NT2/D1 (cell line): Measurements from ENCODE around the gene KY.
"Not testable (repeated sequence)": the region's sequence is repeated elsewhere in the genome, so short reads cannot be mapped to it uniquely, and the experiment has no call there.

Experiments used
- DNase-seq: peaks from one replicate; pipeline ENCODE4 v3.0.0-alpha.2; 2011; ENCODE audit warnings: low read depth, low spot score
- H3K27me3 ChIP-seq: 2 replicates; pipeline ENCODE4 v1.6.0; 2011; ENCODE audit warnings: mild to moderate bottlenecking; ENCODE audit not compliant: insufficient read length, insufficient read depth
- H3K36me3 ChIP-seq: 2 replicates; pipeline ENCODE4 v1.6.1; 2011; ENCODE audit warnings: mild to moderate bottlenecking, low read length, mixed read lengths; ENCODE audit not compliant: insufficient read depth, insufficient read length
- H3K4me1 ChIP-seq: 2 replicates; pipeline ENCODE4 v1.5.1; 2011; ENCODE audit not compliant: insufficient read depth, insufficient read length
- H3K4me3 ChIP-seq: 2 replicates; pipeline ENCODE4 v1.5.1; 2011; ENCODE audit warnings: low read depth; ENCODE audit not compliant: insufficient read length
- H3K9ac ChIP-seq: 2 replicates; pipeline ENCODE4 v1.6.0; 2011; ENCODE audit warnings: low read depth; ENCODE audit not compliant: insufficient read length
- H3K9me3 ChIP-seq: 2 replicates; pipeline ENCODE4 v1.5.1; 2011; ENCODE audit warnings: mild to moderate bottlenecking, low read length; ENCODE audit not compliant: insufficient read depth
- SUZ12 ChIP-seq: IDR thresholded peaks from 2 replicates; pipeline ENCODE4 v1.6.1; 2011; ENCODE audit not compliant: insufficient read length, insufficient read depth; ENCODE audit errors: extremely low read depth
- YY1 ChIP-seq: IDR thresholded peaks from 2 replicates; pipeline ENCODE4 v1.6.1; 2011; ENCODE audit not compliant: insufficient read length, insufficient read depth
- ZNF274 ChIP-seq: IDR thresholded peaks from 2 replicates; pipeline ENCODE4 v1.6.1; 2011; ENCODE audit warnings: mild to moderate bottlenecking, low read depth, low read length

Gene KY

GRCh38 chr3:134598763-134599545 lies 51.9 kb downstream of the KY start:
- H3K9ac ChIP-seq = no peak overlapping the region
- DNase-seq = no peak
- peaks cover 12% of the 10 kb centered on the region for H3K27me3 ChIP-seq
- peaks cover 17% of the 10 kb centered on the region for H3K4me1 ChIP-seq
- peaks cover 12% of the 10 kb centered on the region; the same call in 1 of the 2 replicates for H3K9me3 ChIP-seq
- H3K4me3 ChIP-seq = no peak overlapping the region
- TF ChIP-seq YY1 (no peak), SUZ12 (no peak), ZNF274 (no peak)
- H3K36me3 ChIP-seq = no peaks in the 10 kb centered on the region

GRCh38 chr3:134597390-134597970 lies 53.3 kb downstream of the KY start:
- Histone ChIP-seq H3K9me3 (peaks cover 12% of the 10 kb centered on the region; the same call in 1 of the 2 replicates), H3K4me1 (peaks cover 13% of the 10 kb centered on the region), H3K4me3 (no peak overlapping the region), H3K27me3 (peaks cover 12% of the 10 kb centered on the region), H3K9ac (no peak overlapping the region), H3K36me3 (no peaks in the 10 kb centered on the region)
- no peak for TF ChIP-seq ZNF274
- TF ChIP-seq YY1 = no peak
- no peak for TF ChIP-seq SUZ12
- no peak for DNase-seq

GRCh38 chr3:134594986-134595385 lies 55.8 kb downstream of the KY start:
- not testable (repeated sequence) for H3K4me1 ChIP-seq, H3K4me3 ChIP-seq, DNase-seq, H3K36me3 ChIP-seq, H3K27me3 ChIP-seq, H3K9ac ChIP-seq
- H3K9me3 ChIP-seq = peaks cover 12% of the 10 kb centered on the region; the same call in 1 of the 2 replicates

- no peak for TF ChIP-seq SUZ12
- no peak for TF ChIP-seq ZNF274
- no peak for TF ChIP-seq YY1
- Histone ChIP-seq H3K27me3 (no peaks in the 10 kb centered on the region), H3K9me3 (peaks cover 12% of the 10 kb centered on the region; the same call in 1 of the 2 replicates), H3K36me3 (no peaks in the 10 kb centered on the region), H3K4me3 (no peak overlapping the region), H3K9ac (no peak overlapping the region), H3K4me1 (no peaks in the 10 kb centered on the region)
- no peak for DNase-seq
Measured at GRCh38 chr3:134594331-134594741, 56.5 kb downstream of the KY start.

GRCh38 chr3:134592806-134593205 lies 58.0 kb downstream of the KY start:
- Histone ChIP-seq H3K9me3 (peaks cover 12% of the 10 kb centered on the region; the same call in 1 of the 2 replicates), H3K36me3 (no peaks in the 10 kb centered on the region), H3K4me1 (no peaks in the 10 kb centered on the region), H3K9ac (no peak overlapping the region), H3K4me3 (no peak overlapping the region), H3K27me3 (no peaks in the 10 kb centered on the region)
- DNase-seq = no peak
- TF ChIP-seq SUZ12 (no peak), YY1 (no peak), ZNF274 (no peak)

GRCh38 chr3:134590766-134591165 lies 60.1 kb downstream of the KY start:
- Histone ChIP-seq H3K9me3 (peaks cover 8% of the 10 kb centered on the region; the same call in 1 of the 2 replicates), H3K9ac (no peak overlapping the region), H3K27me3 (no peaks in the 10 kb centered on the region), H3K4me3 (no peak overlapping the region), H3K4me1 (no peaks in the 10 kb centered on the region), H3K36me3 (no peaks in the 10 kb centered on the region)
- DNase-seq = no peak
- TF ChIP-seq YY1 (no peak), SUZ12 (no peak), ZNF274 (no peak)

GRCh38 chr3:134579141-134579665 lies 71.6 kb downstream of the KY start:
- Histone ChIP-seq H3K9ac (no peak overlapping the region), H3K27me3 (no peaks in the 10 kb centered on the region), H3K4me3 (no peak overlapping the region), H3K4me1 (no peaks in the 10 kb centered on the region), H3K36me3 (no peaks in the 10 kb centered on the region), H3K9me3 (no peaks in the 10 kb centered on the region)
- no peak for DNase-seq
- TF ChIP-seq ZNF274 (no peak), SUZ12 (no peak)
